ENCODE data around the gene CASP7. TPM values are rescaled to one million over a fixed set of nuclear protein-coding genes. Genes with fewer than 3 reads are reported as not detected.
"Not testable (repeated sequence)": the region's sequence is repeated elsewhere in the genome, so short reads cannot be mapped to it uniquely, and the experiment has no call there.

The CASP7 gene
- total RNA-seq, 1 donor from 2014 or later, result 18.4 TPM

DNA sequence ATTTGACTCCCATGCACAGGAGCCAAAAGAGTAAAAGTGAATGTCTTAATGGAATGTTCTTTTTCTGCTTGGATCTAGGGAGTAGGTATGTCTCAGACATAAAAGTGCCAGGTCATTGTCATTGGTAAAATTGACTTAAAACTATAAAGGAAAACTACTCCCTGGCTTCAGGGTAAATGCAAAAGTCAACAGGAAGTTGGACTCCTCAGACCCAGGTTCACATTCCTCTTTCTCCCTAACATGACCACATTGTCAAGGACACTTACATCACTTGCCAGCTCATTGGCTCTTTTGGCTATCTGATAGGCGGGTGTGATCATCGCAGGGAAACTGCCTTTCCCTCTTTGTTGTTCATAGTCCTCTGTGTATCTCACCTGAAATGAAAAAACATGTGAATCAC, 29.5 kb upstream of the CASP7 start:
- DNase-seq (ENCODE audit: low read depth), result no peak
- TF ChIP-seq, protein P1, sequence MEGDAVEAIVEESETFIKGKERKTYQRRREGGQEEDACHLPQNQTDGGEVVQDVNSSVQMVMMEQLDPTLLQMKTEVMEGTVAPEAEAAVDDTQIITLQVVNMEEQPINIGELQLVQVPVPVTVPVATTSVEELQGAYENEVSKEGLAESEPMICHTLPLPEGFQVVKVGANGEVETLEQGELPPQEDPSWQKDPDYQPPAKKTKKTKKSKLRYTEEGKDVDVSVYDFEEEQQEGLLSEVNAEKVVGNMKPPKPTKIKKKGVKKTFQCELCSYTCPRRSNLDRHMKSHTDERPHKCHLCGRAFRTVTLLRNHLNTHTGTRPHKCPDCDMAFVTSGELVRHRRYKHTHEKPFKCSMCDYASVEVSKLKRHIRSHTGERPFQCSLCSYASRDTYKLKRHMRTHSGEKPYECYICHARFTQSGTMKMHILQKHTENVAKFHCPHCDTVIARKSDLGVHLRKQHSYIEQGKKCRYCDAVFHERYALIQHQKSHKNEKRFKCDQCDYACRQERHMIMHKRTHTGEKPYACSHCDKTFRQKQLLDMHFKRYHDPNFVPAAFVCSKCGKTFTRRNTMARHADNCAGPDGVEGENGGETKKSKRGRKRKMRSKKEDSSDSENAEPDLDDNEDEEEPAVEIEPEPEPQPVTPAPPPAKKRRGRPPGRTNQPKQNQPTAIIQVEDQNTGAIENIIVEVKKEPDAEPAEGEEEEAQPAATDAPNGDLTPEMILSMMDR (IDR thresholded peaks at IDR 0.05; ENCODE audit: insufficient read depth, low read length, poor library complexity, severe bottlenecking), result no peak
- Histone ChIP-seq H3K4me3 (ENCODE audit: low read depth, low read length) (no peak overlapping the region), H3K27me3 (ENCODE audit: control insufficient read depth, insufficient read depth, low read length) (no peaks in the 10 kb centered on the region), H3K36me3 (ENCODE audit: control insufficient read depth, insufficient read depth, low read length) (no peaks in the 10 kb centered on the region)

DNA sequence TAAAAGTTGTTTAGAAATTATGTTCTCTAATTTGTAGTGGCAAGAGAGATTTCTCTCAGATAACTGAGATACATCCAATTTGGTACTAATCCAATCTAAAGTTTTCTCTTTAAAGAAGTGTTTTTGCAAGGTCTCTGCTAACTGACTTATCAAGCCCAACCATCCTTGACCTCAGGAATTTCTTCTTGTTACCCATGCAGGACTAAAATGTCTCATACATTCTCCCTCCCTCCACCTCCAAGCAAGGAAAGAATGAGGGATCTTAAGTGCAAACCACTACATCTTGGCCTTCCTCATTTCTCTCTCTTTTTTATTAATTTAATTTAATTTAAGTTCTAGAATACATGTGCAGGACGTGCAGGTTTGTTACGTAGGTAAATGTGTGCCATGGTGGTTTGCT, 28.7 kb upstream of the CASP7 start:
- no peak for DNase-seq (ENCODE audit: low read depth)
- no peaks in the 10 kb centered on the region for H3K27me3 ChIP-seq (ENCODE audit: control insufficient read depth, insufficient read depth, low read length)
- no peak overlapping the region for H3K4me3 ChIP-seq (ENCODE audit: low read depth, low read length)
- TF ChIP-seq, protein P1 (IDR thresholded peaks at IDR 0.05; ENCODE audit: insufficient read depth, low read length, poor library complexity, severe bottlenecking), result no peak
- H3K36me3 ChIP-seq (ENCODE audit: control insufficient read depth, insufficient read depth, low read length), result no peaks in the 10 kb centered on the region

DNA sequence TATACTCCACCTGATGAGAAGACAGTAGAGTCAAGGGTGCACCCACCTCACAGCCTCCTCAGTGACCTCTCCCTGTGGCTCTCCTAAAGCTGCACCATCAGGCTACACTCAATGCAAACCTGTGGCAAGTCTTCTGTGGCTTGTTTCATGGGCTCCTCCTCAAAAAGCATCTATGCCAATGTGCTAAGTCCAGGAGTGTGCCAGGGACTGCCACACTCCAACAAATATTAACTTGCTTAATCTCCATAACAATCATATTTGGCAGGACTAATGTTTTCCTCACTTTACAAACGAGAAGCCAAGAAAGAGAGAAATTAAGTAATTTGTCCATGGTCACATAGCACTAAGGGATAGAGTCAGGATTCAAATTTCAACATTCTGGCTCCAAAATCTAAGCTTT, 27.8 kb upstream of the CASP7 start:
- Histone ChIP-seq H3K27me3 (ENCODE audit: control insufficient read depth, insufficient read depth, low read length) (no peaks in the 10 kb centered on the region), H3K36me3 (ENCODE audit: control insufficient read depth, insufficient read depth, low read length) (no peaks in the 10 kb centered on the region), H3K4me3 (ENCODE audit: low read depth, low read length) (no peak overlapping the region)
- TF ChIP-seq, protein P1 (IDR thresholded peaks at IDR 0.05; ENCODE audit: insufficient read depth, low read length, poor library complexity, severe bottlenecking), result no peak
- no peak for DNase-seq (ENCODE audit: low read depth)

DNA sequence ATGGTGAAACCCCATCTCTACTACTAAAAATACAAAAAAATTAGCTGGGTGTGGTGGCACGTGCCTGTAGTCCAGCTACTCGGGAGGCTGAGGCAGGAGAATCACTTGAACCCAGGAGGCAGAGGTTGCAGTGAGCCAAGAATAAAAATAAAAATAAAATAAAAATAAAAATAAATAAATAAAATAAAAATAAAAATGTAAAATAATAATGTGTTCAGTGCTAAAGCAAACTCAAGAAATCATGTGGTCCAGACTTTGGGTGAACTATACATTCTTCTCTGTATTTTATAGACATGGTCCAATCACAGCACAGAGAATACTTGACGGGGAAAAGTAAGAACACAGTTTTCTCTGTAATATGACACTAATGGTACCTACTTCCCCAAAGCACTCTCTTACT, 27.3 kb upstream of the CASP7 start:
- H3K36me3 ChIP-seq (ENCODE audit: control insufficient read depth, insufficient read depth, low read length); H3K4me3 ChIP-seq (ENCODE audit: low read depth, low read length); H3K27me3 ChIP-seq (ENCODE audit: control insufficient read depth, insufficient read depth, low read length); DNase-seq (ENCODE audit: low read depth): not testable (repeated sequence)

DNA sequence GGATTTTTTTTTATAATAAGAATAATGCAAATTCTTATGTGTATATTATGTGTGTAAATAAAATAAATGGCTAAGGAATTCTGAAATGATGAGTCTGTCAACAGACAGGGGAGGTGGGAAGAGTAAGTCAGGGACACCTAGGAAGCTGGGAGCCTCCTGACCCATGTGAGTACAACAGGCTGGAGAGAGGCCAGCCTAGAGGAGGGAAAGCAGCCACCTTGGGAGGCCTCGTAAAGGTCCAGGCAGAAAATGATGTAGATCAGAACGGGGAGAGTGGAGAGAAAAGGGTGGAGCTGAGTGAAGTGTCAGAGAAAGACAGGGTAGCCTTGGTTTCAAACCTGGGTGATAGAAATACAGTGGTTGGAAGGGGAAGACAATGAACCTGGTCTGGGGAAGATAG, 22.8 kb upstream of the CASP7 start:
- H3K36me3 ChIP-seq (ENCODE audit: control insufficient read depth, insufficient read depth, low read length), result no peaks in the 10 kb centered on the region
- TF ChIP-seq, protein P1 (IDR thresholded peaks at IDR 0.05; ENCODE audit: insufficient read depth, low read length, poor library complexity, severe bottlenecking), result no peak
- H3K4me3 ChIP-seq (ENCODE audit: low read depth, low read length), result no peak overlapping the region
- H3K27me3 ChIP-seq (ENCODE audit: control insufficient read depth, insufficient read depth, low read length), result no peaks in the 10 kb centered on the region
- DNase-seq (ENCODE audit: low read depth), result no peak

DNA sequence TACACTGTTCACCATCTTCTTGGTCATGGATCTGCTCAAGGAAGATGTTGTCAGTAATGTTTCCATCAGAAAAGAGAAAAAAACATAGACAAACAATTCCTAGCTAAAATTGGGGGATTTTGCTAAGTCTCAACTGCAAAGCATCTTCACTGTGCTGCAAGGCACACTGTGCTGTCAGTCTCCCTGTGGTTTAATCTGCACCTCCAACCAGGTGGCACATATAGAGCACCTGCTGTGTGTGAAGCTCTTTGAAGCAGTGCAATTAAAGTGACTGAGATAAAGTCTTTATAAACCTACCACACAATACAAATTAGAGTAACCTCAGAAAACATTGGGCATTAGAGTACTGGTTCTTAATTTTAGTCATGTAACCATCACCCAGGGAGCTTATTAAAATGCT, 22.2 kb upstream of the CASP7 start:
- Histone ChIP-seq H3K36me3 (ENCODE audit: control insufficient read depth, insufficient read depth, low read length) (no peaks in the 10 kb centered on the region), H3K4me3 (ENCODE audit: low read depth, low read length) (no peak overlapping the region), H3K27me3 (ENCODE audit: control insufficient read depth, insufficient read depth, low read length) (no peaks in the 10 kb centered on the region)
- TF ChIP-seq, protein P1 (IDR thresholded peaks at IDR 0.05; ENCODE audit: insufficient read depth, low read length, poor library complexity, severe bottlenecking), result no peak
- DNase-seq (ENCODE audit: low read depth), result no peak

Data from kidney epithelial cell (primary cell).